ENCODE results near the gene SYNGR2. TPM values are rescaled to one million over a fixed set of nuclear protein-coding genes. Genes with fewer than 3 reads are reported as not detected.
A peak's percentile ranks its signal among the peaks of the same experiment; 100 is the strongest.
"Not testable (repeated sequence)": the region's sequence is repeated elsewhere in the genome, so short reads cannot be mapped to it uniquely, and the experiment has no call there.

SYNGR2 gene
- total RNA-seq, 1 donor from 2014 or later = 93.5 TPM

- DNase-seq (ENCODE audit: low spot score) = no peak
Measured at GRCh38 chr17:78170692-78171590, 2.6 kb downstream of the SYNGR2 start.

GRCh38 chr17:78171591-78172248, 3.3 kb downstream of the SYNGR2 start:
- not testable (repeated sequence) for DNase-seq (ENCODE audit: low spot score)

GRCh38 chr17:78172249-78173051, 4.1 kb downstream of the SYNGR2 start:
- no peak for DNase-seq (ENCODE audit: low spot score)

GRCh38 chr17:78173097-78173715, 4.8 kb downstream of the SYNGR2 start:
- no peak for DNase-seq (ENCODE audit: low spot score)

GRCh38 chr17:78174346-78174869, 6.0 kb downstream of the SYNGR2 start:
- DNase-seq (ENCODE audit: low spot score) = peak; percentile 95

GRCh38 chr17:78174870-78175642, 6.7 kb downstream of the SYNGR2 start:
- no peak for DNase-seq (ENCODE audit: low spot score)

- DNase-seq (ENCODE audit: low spot score) = no peak
Measured at GRCh38 chr17:78175643-78175981, 7.2 kb downstream of the SYNGR2 start.

- DNase-seq (ENCODE audit: low spot score) = peak; percentile 94
Measured at GRCh38 chr17:78176548-78177025, 8.2 kb downstream of the SYNGR2 start.

- DNase-seq (ENCODE audit: low spot score) = no peak
Measured at GRCh38 chr17:78179372-78179771, 11.0 kb downstream of the SYNGR2 start.

GRCh38 chr17:78180083-78180482, 11.7 kb downstream of the SYNGR2 start:
- no peak for DNase-seq (ENCODE audit: low spot score)

- no peak for DNase-seq (ENCODE audit: low spot score)
Measured at GRCh38 chr17:78180508-78180907, 12.1 kb downstream of the SYNGR2 start.

GRCh38 chr17:78182504-78182903, 14.1 kb downstream of the SYNGR2 start:
- DNase-seq (ENCODE audit: low spot score) = no peak

- DNase-seq (ENCODE audit: low spot score) = no peak
Measured at GRCh38 chr17:78183916-78184315, 15.5 kb downstream of the SYNGR2 start.

- no peak for DNase-seq (ENCODE audit: low spot score)
Measured at GRCh38 chr17:78184351-78184750, 16.0 kb downstream of the SYNGR2 start.

GRCh38 chr17:78184868-78185267, 16.5 kb downstream of the SYNGR2 start:
- DNase-seq (ENCODE audit: low spot score) = no peak

- DNase-seq (ENCODE audit: low spot score) = no peak
Measured at GRCh38 chr17:78185981-78186691, 17.8 kb downstream of the SYNGR2 start.

- peak; percentile 99 for DNase-seq (ENCODE audit: low spot score)
Measured at GRCh38 chr17:78186692-78187595, 18.6 kb downstream of the SYNGR2 start, which contains the start of the genes AFMID and TK1. Gene AFMID, plus strand, starts transcription at chr17:78187362. Its CDS starts 9 bp downstream, at chr17:78187371. Gene TK1, minus strand, starts transcription at chr17:78187052. Its CDS starts 58 bp downstream, at chr17:78186994.

GRCh38 chr17:78196716-78197115, 28.3 kb downstream of the SYNGR2 start:
- no peak for DNase-seq (ENCODE audit: low spot score)

Data from mesenteric fat pad (tissue), 1 donor.